ENCODE measurements around the gene KIF5A. TPM values are rescaled to one million over a fixed set of nuclear protein-coding genes. Genes with fewer than 3 reads are reported as not detected.
A peak's percentile ranks its signal among the peaks of the same experiment; 100 is the strongest.
"Not testable (repeated sequence)": the region's sequence is repeated elsewhere in the genome, so short reads cannot be mapped to it uniquely, and the experiment has no call there.

KIF5A gene
- total and polyA plus RNA-seq, 4 donors = 34.8 to 224 (median 144) TPM

- DNase-seq (ENCODE audit: low read depth in 4 of 6, low spot score in 6 of 6) = no peak
- H3K36me3 ChIP-seq (ENCODE audit: control insufficient read depth, insufficient read depth, low read length) = peaks cover 13% of the 10 kb centered on the region
- WGBS (ENCODE audit: insufficient coverage) = 85% methylated on average over 3 of the region's 3 CpGs
- no peak overlapping the region for H3K4me3 ChIP-seq (ENCODE audit: low read depth, low read length)
- H3K4me1 ChIP-seq (ENCODE audit: control insufficient read depth, insufficient read depth, low read length) = peaks cover 13% of the 10 kb centered on the region
- H3K9me3 ChIP-seq (ENCODE audit: control insufficient read depth, insufficient read depth, low read length) = no peaks in the 10 kb centered on the region
- no peaks in the 10 kb centered on the region for H3K27me3 ChIP-seq (ENCODE audit: control insufficient read depth, insufficient read depth, low read length)
- no peak overlapping the region for H3K27ac ChIP-seq (ENCODE audit: low read depth, low read length)
These were observed 37.1 kb downstream of the KIF5A start for GRCh38 chr12:57586832-57587429.

- not testable (repeated sequence) for H3K36me3 ChIP-seq (ENCODE audit: control insufficient read depth, insufficient read depth, low read length); DNase-seq (ENCODE audit: low read depth in 4 of 6, low spot score in 6 of 6); H3K27me3 ChIP-seq (ENCODE audit: control insufficient read depth, insufficient read depth, low read length); H3K4me3 ChIP-seq (ENCODE audit: low read depth, low read length); H3K27ac ChIP-seq (ENCODE audit: low read depth, low read length); H3K9me3 ChIP-seq (ENCODE audit: control insufficient read depth, insufficient read depth, low read length)
- WGBS (ENCODE audit: insufficient coverage) = 90% methylated on average over 10 of the region's 15 CpGs
- peaks cover 15% of the 10 kb centered on the region for H3K4me1 ChIP-seq (ENCODE audit: control insufficient read depth, insufficient read depth, low read length)
These were observed 39.2 kb downstream of the KIF5A start for GRCh38 chr12:57588951-57589610.

- no peak for DNase-seq (ENCODE audit: low read depth in 4 of 6, low spot score in 6 of 6)
- no CpG with 5 or more reads among the region's 2 CpGs for WGBS (ENCODE audit: insufficient coverage)
- Histone ChIP-seq H3K4me1 (ENCODE audit: control insufficient read depth, insufficient read depth, low read length) (peaks cover 15% of the 10 kb centered on the region), H3K4me3 (ENCODE audit: low read depth, low read length) (peak overlapping the region; percentile 87), H3K9me3 (ENCODE audit: control insufficient read depth, insufficient read depth, low read length) (no peaks in the 10 kb centered on the region), H3K27ac (ENCODE audit: low read depth, low read length) (peak overlapping the region; percentile 22), H3K36me3 (ENCODE audit: control insufficient read depth, insufficient read depth, low read length) (peaks cover 13% of the 10 kb centered on the region), H3K27me3 (ENCODE audit: control insufficient read depth, insufficient read depth, low read length) (no peaks in the 10 kb centered on the region)
These were observed 40.6 kb downstream of the KIF5A start for GRCh38 chr12:57590479-57590863.

- WGBS (ENCODE audit: insufficient coverage) = under 1% methylated on average over 65 of the region's 69 CpGs
- Histone ChIP-seq H3K36me3 (ENCODE audit: control insufficient read depth, insufficient read depth, low read length) (peaks cover 17% of the 10 kb centered on the region), H3K4me1 (ENCODE audit: control insufficient read depth, insufficient read depth, low read length) (peaks cover 15% of the 10 kb centered on the region), H3K27me3 (ENCODE audit: control insufficient read depth, insufficient read depth, low read length) (no peaks in the 10 kb centered on the region), H3K9me3 (ENCODE audit: control insufficient read depth, insufficient read depth, low read length) (no peaks in the 10 kb centered on the region), H3K4me3 (ENCODE audit: low read depth, low read length) (peak within 1 kb of the TSS; percentile 87), H3K27ac (ENCODE audit: low read depth, low read length) (peak within 1 kb of the TSS; percentile 22)
- peak in 3 of 6 donors; percentile 56 to 92 (median 84) for DNase-seq (ENCODE audit: low read depth in 4 of 6, low spot score in 6 of 6)
These were observed 41.3 kb downstream of the KIF5A start, which contains the start of gene PIP4K2C for GRCh38 chr12:57590864-57591781. TSS of gene PIP4K2C (plus strand) at chr12:57591192. CDS start at chr12:57591290, 98 bp downstream.

GRCh38 chr12:57591782-57592325 lies 42.0 kb downstream of the KIF5A start:
- Histone ChIP-seq H3K27me3 (ENCODE audit: control insufficient read depth, insufficient read depth, low read length) (no peaks in the 10 kb centered on the region), H3K4me1 (ENCODE audit: control insufficient read depth, insufficient read depth, low read length) (peaks cover 15% of the 10 kb centered on the region), H3K36me3 (ENCODE audit: control insufficient read depth, insufficient read depth, low read length) (peaks cover 14% of the 10 kb centered on the region), H3K9me3 (ENCODE audit: control insufficient read depth, insufficient read depth, low read length) (no peaks in the 10 kb centered on the region), H3K4me3 (ENCODE audit: low read depth, low read length) (peak overlapping the region; percentile 87), H3K27ac (ENCODE audit: low read depth, low read length) (no peak overlapping the region)
- no peak for DNase-seq (ENCODE audit: low read depth in 4 of 6, low spot score in 6 of 6)
- 56% methylated on average over 7 of the region's 10 CpGs for WGBS (ENCODE audit: insufficient coverage)

GRCh38 chr12:57592551-57593165 lies 42.8 kb downstream of the KIF5A start:
- Histone ChIP-seq H3K27ac (ENCODE audit: low read depth, low read length) (no peak overlapping the region), H3K9me3 (ENCODE audit: control insufficient read depth, insufficient read depth, low read length) (no peaks in the 10 kb centered on the region), H3K4me3 (ENCODE audit: low read depth, low read length) (no peak overlapping the region), H3K36me3 (ENCODE audit: control insufficient read depth, insufficient read depth, low read length) (peaks cover 14% of the 10 kb centered on the region), H3K4me1 (ENCODE audit: control insufficient read depth, insufficient read depth, low read length) (peaks cover 15% of the 10 kb centered on the region), H3K27me3 (ENCODE audit: control insufficient read depth, insufficient read depth, low read length) (no peaks in the 10 kb centered on the region)
- 71% methylated on average over 1 of the region's 2 CpGs for WGBS (ENCODE audit: insufficient coverage)
- DNase-seq (ENCODE audit: low read depth in 4 of 6, low spot score in 6 of 6) = no peak

- Histone ChIP-seq H3K27ac (ENCODE audit: low read depth, low read length) (no peak overlapping the region), H3K36me3 (ENCODE audit: control insufficient read depth, insufficient read depth, low read length) (peaks cover 14% of the 10 kb centered on the region), H3K4me3 (ENCODE audit: low read depth, low read length) (no peak overlapping the region), H3K9me3 (ENCODE audit: control insufficient read depth, insufficient read depth, low read length) (no peaks in the 10 kb centered on the region), H3K4me1 (ENCODE audit: control insufficient read depth, insufficient read depth, low read length) (peaks cover 15% of the 10 kb centered on the region), H3K27me3 (ENCODE audit: control insufficient read depth, insufficient read depth, low read length) (no peaks in the 10 kb centered on the region)
- no CpG with 5 or more reads among the region's 4 CpGs for whole genome bisulfite sequencing (ENCODE audit: insufficient coverage)
- DNase-seq (ENCODE audit: low read depth in 4 of 6, low spot score in 6 of 6) = no peak
These were observed 43.3 kb downstream of the KIF5A start for GRCh38 chr12:57593187-57593586.

- no CpG with 5 or more reads among the region's 2 CpGs for WGBS (ENCODE audit: insufficient coverage)
- no peak overlapping the region for H3K27ac ChIP-seq (ENCODE audit: low read depth, low read length)
- peaks cover 24% of the 10 kb centered on the region for H3K36me3 ChIP-seq (ENCODE audit: control insufficient read depth, insufficient read depth, low read length)
These were observed 50.6 kb downstream of the KIF5A start for GRCh38 chr12:57600395-57600794.

GRCh38 chr12:57602544-57602943 lies 52.7 kb downstream of the KIF5A start:
- DNase-seq (ENCODE audit: low read depth in 4 of 6, low spot score in 6 of 6) = no peak
- no peaks in the 10 kb centered on the region for H3K9me3 ChIP-seq (ENCODE audit: control insufficient read depth, insufficient read depth, low read length)
- H3K27ac ChIP-seq (ENCODE audit: low read depth, low read length) = no peak overlapping the region
- H3K4me3 ChIP-seq (ENCODE audit: low read depth, low read length) = no peak overlapping the region
- H3K4me1 ChIP-seq (ENCODE audit: control insufficient read depth, insufficient read depth, low read length) = peaks cover 20% of the 10 kb centered on the region
- H3K36me3 ChIP-seq (ENCODE audit: control insufficient read depth, insufficient read depth, low read length) = peaks cover 30% of the 10 kb centered on the region
- H3K27me3 ChIP-seq (ENCODE audit: control insufficient read depth, insufficient read depth, low read length) = no peaks in the 10 kb centered on the region

More at GRCh38 chr12:57600395-57600794, 50.6 kb downstream of the KIF5A start:
- no peak for DNase-seq (ENCODE audit: low read depth in 4 of 6, low spot score in 6 of 6)
- peaks cover 16% of the 10 kb centered on the region for H3K4me1 ChIP-seq (ENCODE audit: control insufficient read depth, insufficient read depth, low read length)
- no peaks in the 10 kb centered on the region for H3K9me3 ChIP-seq (ENCODE audit: control insufficient read depth, insufficient read depth, low read length)
- no peak overlapping the region for H3K4me3 ChIP-seq (ENCODE audit: low read depth, low read length)
- H3K27me3 ChIP-seq (ENCODE audit: control insufficient read depth, insufficient read depth, low read length) = no peaks in the 10 kb centered on the region
